Regular cardiac myocyte (primary cell): ENCODE results near the gene SYT5. TPM values are rescaled to one million over a fixed set of nuclear protein-coding genes. Genes with fewer than 3 reads are reported as not detected.

Experiments used
- total RNA-seq: library from RNA; depleted of rRNA; stranded (reverse); fragments of >200 nt; gene quantifications from 2 replicates; pipeline ENCODE4 v1.2.3, GENCODE V29; 2014

SYT5 gene
- 0.96 TPM in 1 of 2 replicates, not detected in the other for total RNA-seq

GRCh38 chr19:55179606-55180484 lies at the start of gene SYT5:
Gene SYT5 (minus strand): TSS chr19:55180289. CDS start chr19:55179041, 1,248 bp downstream.

GRCh38 chr19:55228403-55229031 lies 48.4 kb upstream of the SYT5 start, which contains the start of gene TMEM86B:
Gene TMEM86B (minus strand): TSS chr19:55228763. CDS start chr19:55228741, 22 bp downstream.

GRCh38 chr19:55208880-55209692 lies 29.0 kb upstream of the SYT5 start, which contains the start of gene PTPRH:
Gene PTPRH (minus strand): TSS chr19:55209501. CDS start chr19:55209433, 68 bp downstream.

GRCh38 chr19:55166530-55167268 lies 13.4 kb downstream of the SYT5 start, which contains the start of gene DNAAF3:
Gene DNAAF3 (minus strand): TSS chr19:55166613. CDS start chr19:55166413, 200 bp downstream.

GRCh38 chr19:55157064-55157908 lies 22.8 kb downstream of the SYT5 start, which contains the start of gene TNNI3:
Gene TNNI3 (minus strand): TSS chr19:55157732. CDS start chr19:55157589, 143 bp downstream.

GRCh38 chr19:55149078-55150003 lies 30.7 kb downstream of the SYT5 start, which contains the start of gene TNNT1:
Gene TNNT1 (minus strand): TSS chr19:55149206. CDS start chr19:55147157, 2,049 bp downstream.

Other genes starting within 250 kb of the SYT5 start
- not detected in 2 replicates for gene NLRP7, start 232.8 kb downstream of the SYT5 start, total RNA-seq
- 0.77 and 0.85 TPM in 2 replicates for gene NLRP2, start 213.9 kb downstream of the SYT5 start, total RNA-seq
- gene GP6, start 142.0 kb downstream of the SYT5 start, total RNA-seq: not detected in 2 replicates
- gene RDH13, start 117.1 kb downstream of the SYT5 start, total RNA-seq: 10.0 and 11.3 TPM in 2 replicates
- gene EPS8L1, start 104.4 kb downstream of the SYT5 start, total RNA-seq: 0.56 and 1.3 TPM in 2 replicates
- gene PPP1R12C, start 62.7 kb downstream of the SYT5 start, total RNA-seq: 31.0 and 42.9 TPM in 2 replicates
- 3.4 and 3.8 TPM in 2 replicates for gene TNNT1, start 31.1 kb downstream of the SYT5 start, total RNA-seq
- gene TNNI3, start 22.6 kb downstream of the SYT5 start, total RNA-seq: not detected in 2 replicates
- 0.77 and 0.85 TPM in 2 replicates for gene DNAAF3, start 13.7 kb downstream of the SYT5 start, total RNA-seq
- gene PTPRH, start 29.2 kb upstream of the SYT5 start, total RNA-seq: 6.5 and 21.4 TPM in 2 replicates
- 1.5 and 2.3 TPM in 2 replicates for gene TMEM86B, start 48.5 kb upstream of the SYT5 start, total RNA-seq
- gene PPP6R1, start 78.7 kb upstream of the SYT5 start, total RNA-seq: 16.3 and 35.5 TPM in 2 replicates
- 18.9 and 40.6 TPM in 2 replicates for gene HSPBP1, start 99.8 kb upstream of the SYT5 start, total RNA-seq
- gene BRSK1, start 103.7 kb upstream of the SYT5 start, total RNA-seq: 3.9 and 6.7 TPM in 2 replicates
- not detected in 2 replicates for gene TMEM150B, start 145.1 kb upstream of the SYT5 start, total RNA-seq
- 2.7 and 7.6 TPM in 2 replicates for gene KMT5C, start 159.6 kb upstream of the SYT5 start, total RNA-seq
- gene COX6B2, start 174.4 kb upstream of the SYT5 start, total RNA-seq: not detected in 2 replicates
- gene GARIN5B, start 183.0 kb upstream of the SYT5 start, total RNA-seq: not detected in 2 replicates
- gene IL11, start 190.2 kb upstream of the SYT5 start, total RNA-seq: 4.8 and 26.3 TPM in 2 replicates
- gene TMEM190, start 196.5 kb upstream of the SYT5 start, total RNA-seq: not detected in 2 replicates
- 0.58 and 0.85 TPM in 2 replicates for gene TMEM238, start 204.0 kb upstream of the SYT5 start, total RNA-seq
- 204 and 210 TPM in 2 replicates for gene RPL28, start 205.6 kb upstream of the SYT5 start, total RNA-seq
- 32.4 and 286 TPM in 2 replicates for gene UBE2S, start 227.5 kb upstream of the SYT5 start, total RNA-seq